ENCODE results near the gene NLRC5. TPM values are rescaled to one million over a fixed set of nuclear protein-coding genes. Genes with fewer than 3 reads are reported as not detected.
A peak's percentile ranks its signal among the peaks of the same experiment; 100 is the strongest.

The NLRC5 gene
- total and polyA plus RNA-seq, 10 donors: 52.0 to 401 (median 219) TPM

DNA sequence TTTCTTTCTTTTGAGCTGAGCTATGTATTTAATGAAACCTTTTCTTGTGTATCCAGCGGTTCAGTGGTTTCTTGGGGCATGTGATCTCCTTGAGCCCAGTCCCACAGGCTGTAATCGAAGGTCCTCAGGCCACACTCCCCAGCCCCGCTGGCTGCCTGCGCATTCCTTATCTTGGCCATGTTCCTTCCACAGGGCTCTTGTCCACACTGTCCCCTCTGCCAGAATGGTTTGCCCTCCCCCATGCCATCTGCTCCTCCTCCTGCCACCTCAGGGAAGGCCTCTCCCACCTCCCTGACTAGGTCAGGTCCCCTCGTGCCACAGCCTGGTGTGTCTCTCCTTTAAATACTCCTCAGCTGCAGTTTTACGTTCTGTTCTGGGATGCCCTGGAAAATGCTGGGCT lies 12.1 kb upstream of the NLRC5 start:
- Histone ChIP-seq H3K4me1 (peaks cover 8 to 93% (median 62%) of the 10 kb centered on the region in 6 donors), H3K27ac (no peak overlapping the region), H3K36me3 (peaks cover 0 to 16% (median 4%) of the 10 kb centered on the region in 6 donors), H3K4me3 (no peak overlapping the region), H3K27me3 (replicated peaks in 1 of 7) (no peaks in the 10 kb centered on the region), H3K9me3 (no peaks in the 10 kb centered on the region)
- WGBS, 5 donors: 75 to 94% (median 82%) methylated on average over 6 of the region's 6 CpGs
- TF ChIP-seq POLR2A (IDR thresholded peaks at IDR 0.05) (no peak), POLR2AphosphoS5 (IDR thresholded peaks at IDR 0.05) (no peak)
- TF ChIP-seq, protein P1, sequence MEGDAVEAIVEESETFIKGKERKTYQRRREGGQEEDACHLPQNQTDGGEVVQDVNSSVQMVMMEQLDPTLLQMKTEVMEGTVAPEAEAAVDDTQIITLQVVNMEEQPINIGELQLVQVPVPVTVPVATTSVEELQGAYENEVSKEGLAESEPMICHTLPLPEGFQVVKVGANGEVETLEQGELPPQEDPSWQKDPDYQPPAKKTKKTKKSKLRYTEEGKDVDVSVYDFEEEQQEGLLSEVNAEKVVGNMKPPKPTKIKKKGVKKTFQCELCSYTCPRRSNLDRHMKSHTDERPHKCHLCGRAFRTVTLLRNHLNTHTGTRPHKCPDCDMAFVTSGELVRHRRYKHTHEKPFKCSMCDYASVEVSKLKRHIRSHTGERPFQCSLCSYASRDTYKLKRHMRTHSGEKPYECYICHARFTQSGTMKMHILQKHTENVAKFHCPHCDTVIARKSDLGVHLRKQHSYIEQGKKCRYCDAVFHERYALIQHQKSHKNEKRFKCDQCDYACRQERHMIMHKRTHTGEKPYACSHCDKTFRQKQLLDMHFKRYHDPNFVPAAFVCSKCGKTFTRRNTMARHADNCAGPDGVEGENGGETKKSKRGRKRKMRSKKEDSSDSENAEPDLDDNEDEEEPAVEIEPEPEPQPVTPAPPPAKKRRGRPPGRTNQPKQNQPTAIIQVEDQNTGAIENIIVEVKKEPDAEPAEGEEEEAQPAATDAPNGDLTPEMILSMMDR (IDR thresholded peaks at IDR 0.05 in 8 of 11, conservative IDR thresholded peaks at IDR 0.05 in 3 of 11): no peak
- intact Hi-C loops (cut with DNase I; ENCODE audit: low total_unique reads): no loop called here
- DNase-seq: peak; percentile 37

DNA sequence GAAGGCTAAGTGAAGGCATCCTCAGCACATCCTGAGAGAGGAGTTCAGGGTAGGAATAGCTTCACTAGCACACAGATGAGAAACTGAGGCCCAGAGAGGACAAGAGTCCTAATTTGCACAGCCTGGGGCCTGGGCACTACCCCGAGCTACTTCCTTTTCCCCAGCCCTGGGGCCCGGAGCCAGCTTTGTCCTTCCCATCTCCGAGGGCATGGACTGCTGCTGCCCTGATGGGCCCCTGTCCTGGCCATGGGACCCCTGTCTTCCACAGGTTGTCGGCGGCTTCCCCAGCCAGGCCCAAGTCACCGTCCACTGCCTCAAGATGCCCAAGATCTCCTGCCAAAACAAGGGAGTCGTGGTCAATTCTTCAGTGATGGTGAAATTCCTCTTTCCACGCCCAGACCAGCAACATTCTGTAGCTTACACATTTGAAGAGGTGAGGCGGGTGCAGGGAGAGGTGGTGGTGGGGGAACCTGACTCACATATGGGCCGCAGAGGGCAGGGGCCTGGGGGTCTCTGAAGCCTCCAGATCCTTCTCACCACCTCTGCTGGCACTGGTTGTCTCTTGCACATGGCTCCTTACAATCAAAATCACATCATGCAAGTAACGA lies 11.4 kb upstream of the NLRC5 start:
- 64 to 86% (median 79%) methylated on average over 11 of the region's 11 CpGs for WGBS, 5 donors
- H3K27me3 ChIP-seq (replicated peaks in 1 of 7): no peaks in the 10 kb centered on the region
- TF ChIP-seq POLR2AphosphoS5 (IDR thresholded peaks at IDR 0.05) (peak in 1 of 3 donors; percentile 17), POLR2A (IDR thresholded peaks at IDR 0.05) (no peak)
- intact Hi-C loops (cut with DNase I; ENCODE audit: low total_unique reads): no loop called here
- peak overlapping the region in 1 of 8 donors; percentile 16 for H3K27ac ChIP-seq
- H3K4me1 ChIP-seq: peaks cover 8 to 93% (median 56%) of the 10 kb centered on the region in 6 donors
- peaks cover 0 to 23% (median 4%) of the 10 kb centered on the region in 6 donors for H3K36me3 ChIP-seq
- no peaks in the 10 kb centered on the region for H3K9me3 ChIP-seq
- no peak overlapping the region for H3K4me3 ChIP-seq
- DNase-seq: no peak

DNA sequence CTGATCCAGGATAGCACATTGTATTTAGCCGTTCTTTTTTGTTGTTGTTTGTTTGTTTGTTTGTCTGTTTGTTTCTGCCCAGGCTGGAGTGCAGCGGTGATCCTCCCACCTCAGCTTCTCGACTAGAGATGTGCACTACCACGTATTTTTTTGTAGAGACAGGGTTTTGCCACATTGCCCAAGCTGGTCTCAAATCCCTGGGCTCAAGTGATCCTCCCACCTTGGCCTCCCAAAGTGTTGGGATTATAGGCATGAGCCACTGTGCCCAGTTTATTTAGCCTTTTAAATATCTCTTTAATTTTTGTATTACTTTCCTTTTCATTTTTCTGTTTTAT lies 9.2 kb upstream of the NLRC5 start:
- Histone ChIP-seq H3K4me3 (no peak overlapping the region), H3K9me3 (no peaks in the 10 kb centered on the region), H3K27ac (peak overlapping the region in 3 of 8 donors; percentile 42 to 64 (median 47)), H3K27me3 (replicated peaks in 1 of 7) (no peaks in the 10 kb centered on the region), H3K36me3 (peaks cover 0 to 37% (median 4%) of the 10 kb centered on the region in 6 donors), H3K4me1 (peaks cover 5 to 93% (median 50%) of the 10 kb centered on the region in 6 donors)
- peak; percentile 20 for DNase-seq
- WGBS, 5 donors: 83 to 89% (median 89%) methylated on average over 4 of the region's 4 CpGs
- intact Hi-C loops (cut with DNase I; ENCODE audit: low total_unique reads): no loop called here
- TF ChIP-seq POLR2A (IDR thresholded peaks at IDR 0.05) (no peak), POLR2AphosphoS5 (IDR thresholded peaks at IDR 0.05) (no peak)
- TF ChIP-seq, protein P1 (IDR thresholded peaks at IDR 0.05 in 8 of 11, conservative IDR thresholded peaks at IDR 0.05 in 3 of 11): no peak

DNA sequence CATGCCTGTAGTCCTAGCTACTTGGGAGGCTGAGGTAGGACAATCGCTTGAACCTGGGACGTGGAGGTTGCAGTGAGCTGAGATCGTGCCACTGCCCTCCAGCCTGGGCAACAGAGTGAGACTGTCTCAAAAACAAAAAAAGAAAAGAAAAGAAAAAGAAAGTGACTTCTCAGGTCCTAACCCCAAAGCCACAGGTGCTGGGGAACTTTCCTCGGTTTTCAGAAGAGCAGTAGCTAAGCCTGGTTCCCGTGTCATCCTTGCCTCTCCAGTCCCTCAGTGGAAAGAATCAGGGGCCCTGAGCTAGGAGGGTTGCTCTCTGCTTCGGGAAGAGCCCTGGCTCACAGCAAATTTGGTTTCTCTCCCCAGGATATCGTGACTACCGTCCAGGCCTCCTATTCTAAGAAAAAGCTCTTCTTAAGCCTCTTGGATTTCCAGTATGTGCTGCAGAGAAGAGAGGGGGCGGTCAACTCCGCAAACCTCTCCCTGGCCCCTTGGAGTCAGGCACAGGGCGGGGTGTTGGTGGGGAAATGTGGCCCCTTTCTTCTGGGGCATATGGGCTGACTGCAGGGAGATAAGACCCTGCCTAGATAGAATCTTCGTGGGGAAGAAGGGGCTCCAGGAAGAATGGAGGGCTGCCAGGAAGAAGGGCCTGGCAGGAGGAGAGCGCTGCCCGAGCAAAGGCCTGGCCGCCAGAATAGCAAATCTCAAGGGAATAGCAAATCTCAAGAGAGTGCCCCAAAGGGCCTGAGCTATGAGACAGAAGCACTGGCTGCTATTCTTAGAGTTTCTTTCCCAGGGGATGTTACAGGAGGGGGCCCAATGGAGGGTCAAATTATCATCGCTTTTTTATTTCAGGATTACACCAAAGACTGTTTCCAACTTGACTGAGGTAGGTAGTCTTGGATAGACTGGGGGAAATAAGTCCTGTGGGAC lies 8.3 kb upstream of the NLRC5 start:
- peaks cover 0 to 46% (median 4%) of the 10 kb centered on the region in 6 donors for H3K36me3 ChIP-seq
- 67 to 81% (median 74%) methylated on average over 16 of the region's 16 CpGs for WGBS, 5 donors
- intact Hi-C loops (cut with DNase I; ENCODE audit: low total_unique reads): no loop called here
- no peak for TF ChIP-seq POLR2AphosphoS5 (IDR thresholded peaks at IDR 0.05)
- TF ChIP-seq, protein P1 (IDR thresholded peaks at IDR 0.05 in 8 of 11, conservative IDR thresholded peaks at IDR 0.05 in 3 of 11): no peak
- no peak for TF ChIP-seq POLR2A (IDR thresholded peaks at IDR 0.05)
- H3K27me3 ChIP-seq (replicated peaks in 1 of 7): no peaks in the 10 kb centered on the region
- H3K4me1 ChIP-seq: peaks cover 14 to 93% (median 55%) of the 10 kb centered on the region in 6 donors
- H3K4me3 ChIP-seq: peak overlapping the region in 1 of 8 donors; percentile 4
- H3K27ac ChIP-seq: peak overlapping the region in 5 of 8 donors; percentile 3 to 64 (median 42)
- no peaks in the 10 kb centered on the region for H3K9me3 ChIP-seq
- no peak for DNase-seq

Measured in spleen (tissue), 11 donors.